ENCODE data around the gene SPINK6.

SPINK6 gene

DNA sequence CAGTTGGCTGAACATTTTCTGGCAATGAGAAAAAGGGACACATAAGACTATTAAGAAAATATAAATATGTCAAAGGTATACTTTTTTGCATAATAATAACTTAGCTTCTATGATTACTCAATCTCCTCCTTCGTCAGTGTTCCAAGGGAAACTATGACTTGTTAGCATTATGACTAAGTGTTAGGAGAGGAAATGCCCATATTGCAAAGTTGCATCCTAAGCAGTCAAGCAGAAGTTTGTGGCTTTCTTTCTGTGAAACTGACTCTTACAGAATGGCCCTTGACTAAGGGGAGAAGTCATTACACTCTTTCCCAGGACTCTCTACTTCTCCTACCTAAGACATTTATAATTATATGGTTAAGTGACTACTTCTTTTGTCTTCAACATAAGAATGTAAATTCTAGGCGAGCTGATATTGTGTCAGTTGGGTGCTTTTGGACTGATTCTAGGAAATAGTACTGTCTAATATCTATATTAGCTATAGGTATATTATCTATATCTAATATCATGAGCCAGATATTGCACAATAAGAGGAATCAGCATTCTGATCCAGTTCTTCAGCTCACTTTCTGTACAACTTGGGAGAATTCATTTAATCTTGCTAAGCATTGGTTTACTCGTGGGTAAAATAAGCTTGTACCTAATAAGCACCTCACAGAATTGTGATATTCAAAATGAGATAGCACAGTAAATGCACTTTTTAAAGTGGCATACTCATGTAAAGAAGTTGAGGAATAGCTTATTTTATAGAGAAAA lies 16.4 kb upstream of the SPINK6 start:
- TF ChIP-seq, protein P1, sequence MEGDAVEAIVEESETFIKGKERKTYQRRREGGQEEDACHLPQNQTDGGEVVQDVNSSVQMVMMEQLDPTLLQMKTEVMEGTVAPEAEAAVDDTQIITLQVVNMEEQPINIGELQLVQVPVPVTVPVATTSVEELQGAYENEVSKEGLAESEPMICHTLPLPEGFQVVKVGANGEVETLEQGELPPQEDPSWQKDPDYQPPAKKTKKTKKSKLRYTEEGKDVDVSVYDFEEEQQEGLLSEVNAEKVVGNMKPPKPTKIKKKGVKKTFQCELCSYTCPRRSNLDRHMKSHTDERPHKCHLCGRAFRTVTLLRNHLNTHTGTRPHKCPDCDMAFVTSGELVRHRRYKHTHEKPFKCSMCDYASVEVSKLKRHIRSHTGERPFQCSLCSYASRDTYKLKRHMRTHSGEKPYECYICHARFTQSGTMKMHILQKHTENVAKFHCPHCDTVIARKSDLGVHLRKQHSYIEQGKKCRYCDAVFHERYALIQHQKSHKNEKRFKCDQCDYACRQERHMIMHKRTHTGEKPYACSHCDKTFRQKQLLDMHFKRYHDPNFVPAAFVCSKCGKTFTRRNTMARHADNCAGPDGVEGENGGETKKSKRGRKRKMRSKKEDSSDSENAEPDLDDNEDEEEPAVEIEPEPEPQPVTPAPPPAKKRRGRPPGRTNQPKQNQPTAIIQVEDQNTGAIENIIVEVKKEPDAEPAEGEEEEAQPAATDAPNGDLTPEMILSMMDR (IDR thresholded peaks at IDR 0.05; ENCODE audit: low read depth, low read length, missing control alignments): no peak
- peak; percentile 13 for DNase-seq
- in situ Hi-C loops (cut with HindIII; ENCODE audit: low pct_ligation_motif_present, low sequenced_read_pairs): no loop called here
- no peaks in the 10 kb centered on the region for H3K36me3 ChIP-seq (replicated peaks)
- H3K4me3 ChIP-seq (ENCODE audit: low read depth, low read length): no peak overlapping the region
- no peaks in the 10 kb centered on the region for H3K27me3 ChIP-seq (replicated peaks)
- no peak overlapping the region for H3K27ac ChIP-seq

DNA sequence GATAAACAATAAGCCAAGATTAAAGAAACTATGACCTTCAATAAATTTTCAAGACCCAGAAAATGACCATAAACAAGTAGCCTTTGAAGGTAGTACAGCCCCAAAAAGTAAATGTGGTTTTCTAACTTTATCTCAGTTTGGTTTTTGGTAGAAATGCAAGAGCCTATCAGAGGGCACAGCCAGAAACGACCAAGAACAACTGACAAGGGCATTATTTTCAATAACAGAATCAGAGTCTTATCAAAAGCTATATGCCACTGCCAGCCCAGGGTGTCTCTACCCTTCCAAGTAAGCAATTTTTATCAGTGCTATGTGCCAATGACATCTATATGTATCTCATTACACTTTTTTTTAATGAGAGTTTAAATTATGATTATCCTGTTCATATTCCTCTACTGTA lies 11.8 kb upstream of the SPINK6 start:
- Histone ChIP-seq H3K27me3 (replicated peaks) (no peaks in the 10 kb centered on the region), H3K36me3 (replicated peaks) (no peaks in the 10 kb centered on the region), H3K4me3 (ENCODE audit: low read depth, low read length) (no peak overlapping the region), H3K27ac (no peak overlapping the region)
- in situ Hi-C loops (cut with HindIII; ENCODE audit: low pct_ligation_motif_present, low sequenced_read_pairs): no loop called here
- TF ChIP-seq, protein P1 (IDR thresholded peaks at IDR 0.05; ENCODE audit: low read depth, low read length, missing control alignments): no peak
- DNase-seq: no peak

DNA sequence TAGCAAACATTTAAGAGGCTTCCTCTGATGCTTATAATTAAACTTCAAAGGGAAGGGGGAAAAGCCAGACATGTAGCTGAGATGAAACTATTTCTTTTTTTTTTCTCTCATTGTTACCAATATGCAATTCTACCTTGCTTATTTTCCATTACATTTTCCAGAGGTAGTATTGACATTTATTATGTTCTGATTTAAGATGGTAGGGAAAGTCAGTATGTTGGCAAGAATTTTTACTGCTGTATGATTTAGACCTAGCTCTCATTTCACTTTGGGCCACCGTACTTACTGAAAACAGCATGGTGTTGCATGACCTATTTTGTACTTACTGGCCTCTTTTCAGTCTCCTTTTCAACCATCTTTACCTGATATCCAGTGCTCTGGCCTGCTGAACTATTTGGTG lies 9.6 kb upstream of the SPINK6 start:
- TF ChIP-seq, protein P1 (IDR thresholded peaks at IDR 0.05; ENCODE audit: low read depth, low read length, missing control alignments): no peak
- no peaks in the 10 kb centered on the region for H3K36me3 ChIP-seq (replicated peaks)
- H3K4me3 ChIP-seq (ENCODE audit: low read depth, low read length): no peak overlapping the region
- no peaks in the 10 kb centered on the region for H3K27me3 ChIP-seq (replicated peaks)
- H3K27ac ChIP-seq: no peak overlapping the region
- DNase-seq: no peak
- in situ Hi-C loops (cut with HindIII; ENCODE audit: low pct_ligation_motif_present, low sequenced_read_pairs): no loop called here

DNA sequence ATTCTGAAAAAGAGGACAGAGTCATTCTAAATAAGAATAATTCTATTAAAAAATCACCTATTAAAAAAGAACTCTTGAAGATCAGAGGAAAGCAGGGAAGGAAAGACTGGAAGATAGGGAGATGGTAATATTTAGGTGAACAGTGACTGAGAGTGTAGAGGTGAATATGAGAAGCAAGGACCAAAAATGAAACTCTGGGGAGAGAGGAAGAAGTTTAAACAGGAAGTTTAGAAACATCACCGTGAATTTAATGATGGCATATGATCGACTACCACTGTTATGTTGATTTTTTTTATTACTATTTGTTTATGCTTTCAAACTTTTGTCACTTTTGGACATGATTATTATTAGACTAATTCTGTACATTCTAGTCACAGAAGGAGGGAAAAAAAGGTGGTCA lies 1.7 kb upstream of the SPINK6 start:
- no peaks in the 10 kb centered on the region for H3K36me3 ChIP-seq (replicated peaks)
- in situ Hi-C loops (cut with HindIII; ENCODE audit: low pct_ligation_motif_present, low sequenced_read_pairs): no loop called here
- H3K27ac ChIP-seq: no peak overlapping the region
- H3K27me3 ChIP-seq (replicated peaks): no peaks in the 10 kb centered on the region
- H3K4me3 ChIP-seq (ENCODE audit: low read depth, low read length): no peak overlapping the region
- TF ChIP-seq, protein P1 (IDR thresholded peaks at IDR 0.05; ENCODE audit: low read depth, low read length, missing control alignments): no peak
- no peak for DNase-seq

DNA sequence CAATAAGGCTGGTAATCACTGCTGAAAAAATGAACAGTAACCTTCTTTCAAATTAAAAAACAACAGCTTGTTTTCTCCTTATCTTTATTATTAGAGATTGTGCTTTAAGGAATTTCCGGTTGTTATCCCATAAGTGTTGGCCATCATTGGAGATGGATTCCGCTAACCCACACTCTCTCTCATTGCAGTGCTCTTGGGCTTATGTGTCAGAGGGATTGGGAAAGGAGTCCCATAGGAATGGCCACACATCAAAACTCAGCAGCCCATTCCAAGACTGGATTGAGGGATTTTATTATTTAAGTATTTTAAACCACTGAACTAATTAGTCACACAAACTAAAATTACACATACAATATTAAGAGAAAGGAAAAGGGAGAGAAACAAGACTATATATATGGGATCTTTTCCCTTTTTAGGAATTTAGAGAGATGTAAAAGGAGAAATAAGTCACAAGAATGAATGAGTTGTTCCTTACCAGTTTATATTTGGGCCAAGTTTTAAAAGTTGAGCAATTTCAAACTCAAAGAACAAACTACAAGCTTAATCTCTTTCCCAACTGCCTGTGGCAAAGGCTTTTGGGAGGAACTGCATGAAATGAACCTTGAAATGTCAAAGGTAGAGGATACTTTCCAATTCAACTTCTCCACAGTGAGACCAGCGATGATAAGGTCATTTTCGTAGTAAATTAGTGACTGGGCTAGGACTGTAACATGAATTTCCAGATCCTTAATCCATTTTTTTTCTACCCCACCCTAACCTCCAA lies 2.4 kb downstream of the SPINK6 start:
- H3K4me3 ChIP-seq (ENCODE audit: low read depth, low read length): no peak overlapping the region

More for the DNA sequence above, 2.4 kb downstream of the SPINK6 start:
- in situ Hi-C loops (cut with HindIII; ENCODE audit: low pct_ligation_motif_present, low sequenced_read_pairs): no loop called here
- no peak overlapping the region for H3K27ac ChIP-seq
- TF ChIP-seq, protein P1 (IDR thresholded peaks at IDR 0.05; ENCODE audit: low read depth, low read length, missing control alignments): no peak
- H3K36me3 ChIP-seq (replicated peaks): no peaks in the 10 kb centered on the region
- DNase-seq: no peak
- no peaks in the 10 kb centered on the region for H3K27me3 ChIP-seq (replicated peaks)

Data from brain microvascular endothelial cell (primary cell).